Suprapubic skin (tissue), 4 donors: ENCODE results near the gene SULF2. TPM values are rescaled to one million over a fixed set of nuclear protein-coding genes. Genes with fewer than 3 reads are reported as not detected.
"Not testable (repeated sequence)": the region's sequence is repeated elsewhere in the genome, so short reads cannot be mapped to it uniquely, and the experiment has no call there.

ENCODE experiments used
- DNase-seq, 2 donors: peaks; one replicate each; pipeline ENCODE4 v3.0.0-alpha.2; 2019; ENCODE audit warnings: low spot score in 2 of 2
- H3K27ac ChIP-seq: fragments of 200-600 bp; sonication (generic); one replicate; pipeline ENCODE4 v1.5.1; 2019
- H3K27me3 ChIP-seq: fragments of 200-600 bp; sonication (generic); one replicate; pipeline ENCODE4 v1.5.1; 2019
- H3K36me3 ChIP-seq: fragments of 200-600 bp; sonication (generic); one replicate; pipeline ENCODE4 v1.5.1; 2019
- H3K4me1 ChIP-seq: fragments of 200-600 bp; sonication (generic); one replicate; pipeline ENCODE4 v1.5.1; 2019
- H3K4me3 ChIP-seq: fragments of 200-600 bp; sonication (generic); one replicate; pipeline ENCODE4 v1.5.1; 2019; ENCODE audit warnings: mild to moderate bottlenecking
- H3K9me3 ChIP-seq: fragments of 200-600 bp; sonication (generic); one replicate; pipeline ENCODE4 v1.5.1; 2019
- EP300 ChIP-seq: sonication (generic); formaldehyde crosslinking; IDR thresholded peaks from one replicate; pipeline ENCODE4 v1.6.1; 2017; ENCODE audit warnings: antibody characterized with exemption
- POLR2A ChIP-seq, 2 donors: fragments of 450-650 bp; IDR thresholded peaks; one replicate each; pipeline ENCODE4 v1.6.1; 2017; ENCODE audit warnings: antibody characterized with exemption in 2 of 2, mild to moderate bottlenecking in 2 of 2, moderate library complexity in 2 of 2
- POLR2AphosphoS5 ChIP-seq, 3 donors: sonication (generic); formaldehyde crosslinking; IDR thresholded peaks; one replicate each; pipeline ENCODE4 v1.6.1; 2017; ENCODE audit warnings: antibody characterized with exemption in 3 of 3
- WGBS: methylation state at CpG from one replicate; pipeline ENCODE4 v1.1.5; 2018; 5-methylcytosine and 5-hydroxymethylcytosine counted together
- total RNA-seq, 4 donors: library from RNA; depleted of rRNA; stranded (reverse); fragments of >200 nt; gene quantifications; one replicate each; pipeline ENCODE4 v1.1.0, GENCODE V29; 2016
- TF ChIP-seq, protein P1 (sequence below), 2 donors: fragments of 200-600 bp in 1 of 2; fragments of 450-650 bp in 1 of 2; sonication (generic) in 1 of 2; IDR thresholded peaks; one replicate each; pipeline ENCODE4 v1.5.1; 2016 to 2019; ENCODE audit warnings: antibody characterized with exemption in 2 of 2, mild to moderate bottlenecking in 1 of 2, moderate library complexity in 1 of 2

The SULF2 gene
- total RNA-seq, 4 donors from 2014 or later: 28.4 to 95.4 (median 57.5) TPM

DNA sequence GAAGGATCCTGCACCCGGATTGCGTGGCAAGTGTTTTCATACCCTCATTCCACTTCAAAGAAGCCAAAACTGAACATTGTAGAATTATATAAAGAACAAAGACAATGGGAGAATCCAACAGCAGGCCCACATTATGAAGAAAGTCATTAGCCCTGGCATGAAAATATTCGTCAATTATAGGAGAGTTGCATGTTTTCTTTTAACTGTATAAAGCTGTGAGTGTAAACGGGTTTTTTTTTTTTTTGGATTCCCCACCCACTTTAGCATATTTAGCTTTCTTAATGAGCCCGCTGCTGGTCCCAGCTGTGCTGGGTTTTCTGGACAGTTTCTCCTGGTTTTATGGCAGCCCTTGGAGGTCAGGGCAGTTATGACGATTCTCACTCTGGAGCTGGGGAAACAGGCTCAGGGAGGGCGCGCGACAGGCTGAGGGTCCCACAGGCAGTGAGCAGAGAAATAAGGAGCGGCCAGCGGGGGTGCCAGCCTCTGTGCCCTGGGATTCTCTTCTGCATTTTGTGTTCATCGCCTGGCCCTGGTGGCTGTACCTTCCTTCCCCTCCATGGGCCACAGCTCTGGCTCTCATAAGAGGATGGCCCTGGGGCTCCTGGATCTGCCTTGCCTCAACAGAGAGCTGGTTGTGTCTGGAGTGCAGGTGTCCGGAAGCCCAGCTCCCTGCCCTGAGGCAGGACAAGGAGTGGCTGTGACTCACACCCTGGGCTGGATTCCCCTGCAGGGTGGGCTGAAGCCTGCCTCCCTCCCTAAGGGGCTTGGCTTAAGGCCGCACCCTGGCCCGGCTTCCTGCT, 24.1 kb upstream of the SULF2 start:
- H3K27ac ChIP-seq: no peak overlapping the region
- WGBS: 57% methylated on average over 14 of the region's 15 CpGs
- H3K4me1 ChIP-seq: peaks cover 14% of the 10 kb centered on the region
- no peak overlapping the region for H3K4me3 ChIP-seq
- TF ChIP-seq POLR2AphosphoS5 (IDR thresholded peaks at IDR 0.05) (no peak), POLR2A (IDR thresholded peaks at IDR 0.05) (no peak), EP300 (no peak)
- TF ChIP-seq, protein P1, sequence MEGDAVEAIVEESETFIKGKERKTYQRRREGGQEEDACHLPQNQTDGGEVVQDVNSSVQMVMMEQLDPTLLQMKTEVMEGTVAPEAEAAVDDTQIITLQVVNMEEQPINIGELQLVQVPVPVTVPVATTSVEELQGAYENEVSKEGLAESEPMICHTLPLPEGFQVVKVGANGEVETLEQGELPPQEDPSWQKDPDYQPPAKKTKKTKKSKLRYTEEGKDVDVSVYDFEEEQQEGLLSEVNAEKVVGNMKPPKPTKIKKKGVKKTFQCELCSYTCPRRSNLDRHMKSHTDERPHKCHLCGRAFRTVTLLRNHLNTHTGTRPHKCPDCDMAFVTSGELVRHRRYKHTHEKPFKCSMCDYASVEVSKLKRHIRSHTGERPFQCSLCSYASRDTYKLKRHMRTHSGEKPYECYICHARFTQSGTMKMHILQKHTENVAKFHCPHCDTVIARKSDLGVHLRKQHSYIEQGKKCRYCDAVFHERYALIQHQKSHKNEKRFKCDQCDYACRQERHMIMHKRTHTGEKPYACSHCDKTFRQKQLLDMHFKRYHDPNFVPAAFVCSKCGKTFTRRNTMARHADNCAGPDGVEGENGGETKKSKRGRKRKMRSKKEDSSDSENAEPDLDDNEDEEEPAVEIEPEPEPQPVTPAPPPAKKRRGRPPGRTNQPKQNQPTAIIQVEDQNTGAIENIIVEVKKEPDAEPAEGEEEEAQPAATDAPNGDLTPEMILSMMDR (IDR thresholded peaks at IDR 0.05): no peak
- no peaks in the 10 kb centered on the region for H3K9me3 ChIP-seq
- no peak for DNase-seq
- H3K36me3 ChIP-seq: no peaks in the 10 kb centered on the region
- peaks cover 28% of the 10 kb centered on the region for H3K27me3 ChIP-seq

DNA sequence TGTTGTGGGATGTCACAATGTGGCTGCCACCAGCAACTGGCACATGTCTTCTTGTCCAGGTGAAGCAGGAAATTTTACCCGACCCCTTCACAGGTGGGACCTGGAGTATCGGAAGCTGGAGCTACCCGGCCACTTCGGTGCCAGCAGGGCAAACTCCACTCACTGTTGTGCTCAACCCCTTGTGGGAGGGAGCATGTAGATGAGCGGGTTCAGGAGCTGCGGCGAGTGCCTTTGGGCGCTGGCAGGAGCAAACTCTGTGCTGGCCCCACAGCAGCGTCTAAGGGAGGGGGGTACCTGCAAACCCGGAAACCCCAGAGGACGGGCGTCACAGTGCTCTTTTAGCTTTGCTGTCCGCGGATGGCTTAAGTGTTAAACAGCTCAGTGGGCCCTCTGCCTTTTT, 20.7 kb upstream of the SULF2 start:
- H3K4me1 ChIP-seq: peaks cover 28% of the 10 kb centered on the region
- whole genome bisulfite sequencing: 85% methylated on average over 6 of the region's 14 CpGs

DNA sequence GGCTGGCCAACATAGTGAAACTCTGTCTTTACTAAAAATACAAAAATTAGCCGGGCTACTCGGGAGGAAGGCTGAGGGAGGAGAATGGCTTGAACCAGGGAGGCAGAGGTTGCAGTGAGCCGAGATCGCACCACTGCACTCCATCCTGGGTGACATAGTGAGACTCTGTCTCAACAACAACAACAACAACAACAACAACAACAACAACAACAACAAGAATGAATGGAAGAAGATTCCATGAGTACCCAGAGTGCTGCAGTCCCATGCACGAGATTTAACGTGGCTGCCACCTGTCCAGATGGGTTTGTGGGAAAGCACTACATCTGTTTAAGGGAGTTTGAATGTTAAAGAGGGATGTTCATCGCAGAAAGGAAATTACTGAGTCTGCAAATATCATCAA, 19.7 kb upstream of the SULF2 start:
- H3K27ac ChIP-seq, H3K36me3 ChIP-seq, DNase-seq, H3K4me3 ChIP-seq, H3K9me3 ChIP-seq: not testable (repeated sequence)
- H3K4me1 ChIP-seq: peaks cover 33% of the 10 kb centered on the region
- peaks cover 11% of the 10 kb centered on the region for H3K27me3 ChIP-seq
- WGBS: 89% methylated on average over 7 of the region's 7 CpGs

More for the DNA sequence above, 20.7 kb upstream of the SULF2 start:
- H3K27me3 ChIP-seq: peaks cover 11% of the 10 kb centered on the region
- no peak overlapping the region for H3K27ac ChIP-seq
- H3K9me3 ChIP-seq: no peaks in the 10 kb centered on the region
- H3K36me3 ChIP-seq: no peaks in the 10 kb centered on the region
- no peak for DNase-seq
- TF ChIP-seq, protein P1 (IDR thresholded peaks at IDR 0.05): no peak
- TF ChIP-seq POLR2A (IDR thresholded peaks at IDR 0.05): no peak
- TF ChIP-seq POLR2AphosphoS5 (IDR thresholded peaks at IDR 0.05): no peak
- no peak for TF ChIP-seq EP300
- H3K4me3 ChIP-seq: no peak overlapping the region

DNA sequence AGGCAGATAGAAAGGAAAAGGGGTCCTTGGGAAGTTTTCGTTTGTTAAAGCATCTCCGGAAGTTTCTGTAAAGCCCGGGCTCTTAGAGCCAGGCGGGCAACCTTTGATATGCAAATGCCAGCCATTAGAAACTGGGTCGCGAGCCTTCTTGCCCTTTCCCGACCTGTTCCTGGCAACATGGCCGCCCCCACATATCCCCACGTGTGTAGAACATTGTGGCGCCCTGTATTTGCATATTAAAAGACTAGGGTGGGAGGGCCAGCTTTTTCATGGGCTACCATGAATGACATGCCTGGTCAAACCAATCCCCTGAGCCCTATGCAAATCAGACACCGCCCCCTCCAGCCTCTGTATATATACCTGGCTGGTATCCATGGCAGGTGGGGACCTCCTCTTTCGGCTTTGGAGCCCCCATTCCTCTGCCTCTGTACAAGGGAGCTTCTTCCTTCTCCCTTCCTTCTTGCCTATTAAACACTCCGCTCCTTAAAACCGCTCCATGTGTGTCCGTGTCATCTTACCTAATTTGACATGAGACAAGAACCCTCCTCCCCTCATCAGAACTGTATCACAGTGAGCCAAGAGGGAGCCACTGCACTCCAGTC, 19.0 kb upstream of the SULF2 start:
- DNase-seq, H3K27me3 ChIP-seq, H3K27ac ChIP-seq, H3K4me3 ChIP-seq, H3K36me3 ChIP-seq, H3K9me3 ChIP-seq: not testable (repeated sequence)
- H3K4me1 ChIP-seq: peaks cover 33% of the 10 kb centered on the region
- WGBS: 79% methylated on average over 15 of the region's 15 CpGs

DNA sequence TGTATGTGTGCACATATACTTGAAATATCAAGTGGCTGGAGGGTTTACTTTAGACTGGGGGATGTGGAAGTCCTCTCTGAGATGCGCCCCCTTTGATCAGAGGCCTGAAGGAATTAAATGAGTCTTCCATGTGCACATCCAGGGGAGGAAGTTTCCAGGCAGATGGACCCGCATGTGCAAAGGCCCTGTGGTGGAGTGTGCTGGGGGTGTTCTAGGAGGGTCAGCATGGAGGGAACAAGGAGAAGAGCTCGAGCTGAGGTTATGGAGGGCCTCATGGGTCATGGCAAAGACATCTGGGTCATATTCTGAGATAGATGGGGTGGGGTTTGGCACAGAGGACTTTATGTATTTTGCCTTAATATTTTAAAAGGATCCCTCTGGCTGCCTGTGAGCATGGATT, 17.7 kb upstream of the SULF2 start:
- Histone ChIP-seq H3K4me1 (peaks cover 40% of the 10 kb centered on the region), H3K9me3 (no peaks in the 10 kb centered on the region), H3K4me3 (no peak overlapping the region), H3K27me3 (peaks cover 6% of the 10 kb centered on the region), H3K27ac (no peak overlapping the region), H3K36me3 (no peaks in the 10 kb centered on the region)
- DNase-seq: peak in 1 of 2 donors; percentile 24
- TF ChIP-seq EP300: no peak
- no peak for TF ChIP-seq POLR2AphosphoS5 (IDR thresholded peaks at IDR 0.05)
- TF ChIP-seq POLR2A (IDR thresholded peaks at IDR 0.05): no peak
- TF ChIP-seq, protein P1 (IDR thresholded peaks at IDR 0.05): no peak
- 92% methylated on average over 3 of the region's 3 CpGs for WGBS

DNA sequence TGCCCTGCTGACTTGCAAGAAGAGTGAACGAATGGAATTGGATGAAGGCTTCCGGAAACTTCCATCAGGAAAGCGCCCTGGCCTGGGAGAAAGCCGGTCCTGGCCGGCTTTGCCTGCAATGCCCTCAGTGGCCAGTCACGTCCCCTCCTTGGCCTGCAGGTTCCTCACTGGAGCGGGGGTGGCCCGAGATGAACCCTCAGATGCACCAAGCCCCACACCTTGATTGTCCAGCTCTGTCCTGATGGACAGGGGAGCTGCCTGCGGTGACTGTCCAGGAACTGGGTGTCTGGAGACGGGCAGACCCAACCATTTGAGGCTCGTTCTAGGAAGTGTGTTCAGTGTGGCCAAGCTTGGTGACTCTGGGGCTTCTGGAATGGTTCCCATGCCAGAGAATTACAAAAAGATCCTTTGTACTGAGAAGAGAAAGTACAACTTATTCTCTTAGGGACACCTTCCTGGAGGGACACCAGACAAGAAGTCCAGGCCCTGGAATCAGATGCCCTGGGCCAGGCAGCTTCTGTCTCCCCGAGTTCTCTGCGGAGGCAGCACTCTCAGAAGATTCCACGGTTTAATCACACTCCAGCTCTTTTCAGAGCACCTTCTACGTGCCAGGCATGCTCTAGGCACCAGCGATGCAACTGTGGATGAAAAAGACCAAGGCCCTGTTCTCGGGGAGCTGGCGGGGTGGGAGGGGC, 17.1 kb upstream of the SULF2 start:
- Histone ChIP-seq H3K27me3 (peaks cover 6% of the 10 kb centered on the region), H3K4me1 (peaks cover 40% of the 10 kb centered on the region), H3K36me3 (no peaks in the 10 kb centered on the region), H3K9me3 (no peaks in the 10 kb centered on the region), H3K4me3 (no peak overlapping the region), H3K27ac (peak overlapping the region; percentile 18)
- no peak for DNase-seq
- WGBS: 83% methylated on average over 13 of the region's 18 CpGs
- TF ChIP-seq, protein P1 (IDR thresholded peaks at IDR 0.05): no peak
- no peak for TF ChIP-seq POLR2AphosphoS5 (IDR thresholded peaks at IDR 0.05)
